Ovary (tissue), 3 donors: ENCODE measurements around the gene SLAMF9.

ENCODE experiments used
- CTCF ChIP-seq, 3 donors: fragments of 450-650 bp in 2 of 3; fragments of 200-600 bp in 1 of 3; IDR thresholded peaks; one replicate each; pipeline versions ENCODE4 v1.5.1 to v1.8.0; 2016 to 2022; ENCODE audit warnings: antibody characterized with exemption in 3 of 3, mild to moderate bottlenecking in 1 of 3
- POLR2A ChIP-seq: fragments of 450-650 bp; IDR thresholded peaks from one replicate; pipeline ENCODE4 v1.6.1; 2017; ENCODE audit warnings: antibody characterized with exemption, mild to moderate bottlenecking, moderate library complexity
- donor health status: DM: no; HTN: no; CAD: no.

DNA sequence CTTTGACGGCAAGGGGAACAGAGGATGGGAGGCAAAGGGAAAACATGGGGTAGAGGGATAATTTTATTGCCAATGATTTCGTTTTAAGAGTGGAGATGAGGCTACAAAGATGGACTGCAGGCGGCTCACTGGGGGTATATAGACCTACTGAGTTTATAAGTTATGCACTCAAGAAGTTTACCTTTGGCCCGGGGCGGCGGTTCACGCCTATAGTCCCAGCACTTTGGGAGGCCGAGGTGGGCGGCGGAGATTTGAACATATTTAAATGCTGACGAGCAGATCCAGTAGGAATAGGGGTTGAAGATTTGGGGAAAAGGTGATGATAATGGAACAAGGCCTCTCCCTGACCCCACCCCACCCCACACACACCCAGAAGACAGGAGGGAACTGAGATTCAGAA lies 8.1 kb upstream of the SLAMF9 start:
- TF ChIP-seq POLR2A (no peak), CTCF (IDR thresholded peaks at IDR 0.05) (no peak)
